Activated CD8-positive, alpha-beta memory T cell treated with anti-CD3 and anti-CD28 coated beads for 4 hours (primary cell): ENCODE measurements around the gene CCS.
"Not testable (repeated sequence)": the region's sequence is repeated elsewhere in the genome, so short reads cannot be mapped to it uniquely, and the experiment has no call there.

Experiments used
- DNase-seq, 2 donors: peaks; one replicate each; pipeline ENCODE4 v3.0.0-alpha.2; 2020; ENCODE audit warnings: low read depth in 2 of 2

CCS gene

GRCh38 chr11:66591175-66591574 lies 1.8 kb upstream of the CCS start:
- DNase-seq: no peak

- no peak for DNase-seq
These were observed 284 bp downstream of the CCS start for GRCh38 chr11:66593303-66593635.

GRCh38 chr11:66593650-66594049 lies 665 bp downstream of the CCS start:
- no peak for DNase-seq

- DNase-seq: no peak
These were observed 2.4 kb downstream of the CCS start for GRCh38 chr11:66595245-66595904.

GRCh38 chr11:66598993-66599392 lies 6.0 kb downstream of the CCS start:
- DNase-seq: no peak

GRCh38 chr11:66600219-66600618 lies 7.2 kb downstream of the CCS start:
- DNase-seq: no peak

GRCh38 chr11:66600631-66601233 lies 7.7 kb downstream of the CCS start:
- DNase-seq: no peak

GRCh38 chr11:66603072-66603471 lies 10.1 kb downstream of the CCS start:
- DNase-seq: no peak

GRCh38 chr11:66604155-66604554 lies 11.2 kb downstream of the CCS start:
- no peak for DNase-seq

- not testable (repeated sequence) for DNase-seq
These were observed 13.6 kb downstream of the CCS start for GRCh38 chr11:66606608-66607007.

- no peak for DNase-seq
These were observed 14.3 kb downstream of the CCS start for GRCh38 chr11:66607126-66607834.

- no peak for DNase-seq
These were observed 17.0 kb downstream of the CCS start for GRCh38 chr11:66609721-66610617.

GRCh38 chr11:66612458-66612857 lies 19.5 kb downstream of the CCS start:
- DNase-seq: no peak

- no peak for DNase-seq
These were observed 21.1 kb downstream of the CCS start for GRCh38 chr11:66614073-66614472.

GRCh38 chr11:66616379-66617154 lies 23.6 kb downstream of the CCS start, which contains the start of gene RBM14:
Gene RBM14 (plus strand): TSS chr11:66616630. CDS start chr11:66616721, 91 bp downstream.
- peak; percentile 96 to 97 for DNase-seq

- DNase-seq: no peak
These were observed 24.3 kb downstream of the CCS start for GRCh38 chr11:66617155-66617834.

- DNase-seq: no peak
These were observed 26.1 kb downstream of the CCS start for GRCh38 chr11:66619080-66619554.

GRCh38 chr11:66624450-66624849 lies 31.5 kb downstream of the CCS start:
- DNase-seq: no peak

- DNase-seq: no peak
These were observed 32.2 kb downstream of the CCS start for GRCh38 chr11:66625041-66625751.

- DNase-seq: no peak
These were observed 32.8 kb downstream of the CCS start for GRCh38 chr11:66625752-66626149.
